ENCODE measurements around the gene ITGB1.

DNA sequence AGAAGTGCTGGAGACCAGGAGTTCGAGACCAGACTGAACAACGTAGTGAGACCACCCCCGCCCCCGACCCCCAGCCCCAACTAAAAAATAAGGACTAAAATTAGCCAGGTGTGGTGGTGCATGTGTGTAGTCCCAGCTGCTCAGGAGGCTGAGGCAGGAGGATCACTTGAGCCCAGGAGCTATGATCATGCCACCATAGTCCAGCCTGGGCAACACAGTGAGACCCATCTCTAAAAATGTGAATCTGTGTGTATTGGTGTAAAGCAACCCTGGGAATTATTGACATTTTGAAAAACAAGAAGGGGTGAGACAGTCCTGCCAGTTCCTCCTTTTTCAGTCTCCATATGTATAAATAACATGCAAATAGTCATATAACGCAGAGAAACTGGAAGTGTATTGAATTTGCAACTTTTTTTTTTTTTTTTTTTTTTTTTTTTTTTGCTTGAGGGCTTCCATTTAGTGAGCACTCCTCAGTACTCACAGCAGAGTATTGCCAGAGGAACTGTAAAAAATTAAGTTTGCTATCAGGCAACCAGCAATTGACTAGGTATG lies 3.4 kb upstream of the ITGB1 start:
- TF ChIP-seq, protein P1, sequence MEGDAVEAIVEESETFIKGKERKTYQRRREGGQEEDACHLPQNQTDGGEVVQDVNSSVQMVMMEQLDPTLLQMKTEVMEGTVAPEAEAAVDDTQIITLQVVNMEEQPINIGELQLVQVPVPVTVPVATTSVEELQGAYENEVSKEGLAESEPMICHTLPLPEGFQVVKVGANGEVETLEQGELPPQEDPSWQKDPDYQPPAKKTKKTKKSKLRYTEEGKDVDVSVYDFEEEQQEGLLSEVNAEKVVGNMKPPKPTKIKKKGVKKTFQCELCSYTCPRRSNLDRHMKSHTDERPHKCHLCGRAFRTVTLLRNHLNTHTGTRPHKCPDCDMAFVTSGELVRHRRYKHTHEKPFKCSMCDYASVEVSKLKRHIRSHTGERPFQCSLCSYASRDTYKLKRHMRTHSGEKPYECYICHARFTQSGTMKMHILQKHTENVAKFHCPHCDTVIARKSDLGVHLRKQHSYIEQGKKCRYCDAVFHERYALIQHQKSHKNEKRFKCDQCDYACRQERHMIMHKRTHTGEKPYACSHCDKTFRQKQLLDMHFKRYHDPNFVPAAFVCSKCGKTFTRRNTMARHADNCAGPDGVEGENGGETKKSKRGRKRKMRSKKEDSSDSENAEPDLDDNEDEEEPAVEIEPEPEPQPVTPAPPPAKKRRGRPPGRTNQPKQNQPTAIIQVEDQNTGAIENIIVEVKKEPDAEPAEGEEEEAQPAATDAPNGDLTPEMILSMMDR (conservative IDR thresholded peaks at IDR 0.05 in 1 of 2, IDR thresholded peaks at IDR 0.05 in 1 of 2; ENCODE audit: extremely low read depth in 1 of 2, insufficient read depth in 1 of 2, low read depth in 1 of 2, low read length in 2 of 2), result peak in 1 of 2 donors; percentile 35
- no peak for TF ChIP-seq EZH2 (IDR thresholded peaks at IDR 0.05; ENCODE audit: borderline replicate concordance, low read length)

All from mammary epithelial cell (primary cell).